ENCODE data around the gene FGD6.
"Not testable (repeated sequence)": the region's sequence is repeated elsewhere in the genome, so short reads cannot be mapped to it uniquely, and the experiment has no call there.

FGD6 gene

GRCh38 chr12:95182868-95183415, 34.3 kb downstream of the FGD6 start:
- in situ Hi-C loops (cut with HindIII; ENCODE audit: low sequenced_read_pairs): no loop called here

GRCh38 chr12:95181103-95181502, 36.2 kb downstream of the FGD6 start:
- in situ Hi-C loops (cut with HindIII; ENCODE audit: low sequenced_read_pairs): no loop called here

GRCh38 chr12:95179011-95179410, 38.3 kb downstream of the FGD6 start:
- in situ Hi-C loops (cut with HindIII; ENCODE audit: low sequenced_read_pairs): no loop called here

GRCh38 chr12:95178136-95178535, 39.1 kb downstream of the FGD6 start:
- in situ Hi-C loops (cut with HindIII; ENCODE audit: low sequenced_read_pairs): no loop called here

- in situ Hi-C loops (cut with HindIII; ENCODE audit: low sequenced_read_pairs): no loop called here
Measured at GRCh38 chr12:95177201-95177768, 40.0 kb downstream of the FGD6 start.

- in situ Hi-C loops (cut with HindIII; ENCODE audit: low sequenced_read_pairs): loop anchor here (5.0 kb wide), 1 partner anchor 44 kb away; the partner anchor contains the start of genes FGD6 and VEZT
Measured at GRCh38 chr12:95173392-95174251, 43.6 kb downstream of the FGD6 start.

- in situ Hi-C loops (cut with HindIII; ENCODE audit: low sequenced_read_pairs): no loop called here
Measured at GRCh38 chr12:95169368-95169767, 47.9 kb downstream of the FGD6 start.

- in situ Hi-C loops (cut with HindIII; ENCODE audit: low sequenced_read_pairs): no loop called here
Measured at GRCh38 chr12:95168746-95169145, 48.5 kb downstream of the FGD6 start.

GRCh38 chr12:95164656-95165055, 52.6 kb downstream of the FGD6 start:
- in situ Hi-C loops (cut with HindIII; ENCODE audit: low sequenced_read_pairs): no loop called here

- in situ Hi-C loops (cut with HindIII; ENCODE audit: low sequenced_read_pairs): no loop called here
Measured at GRCh38 chr12:95158919-95159318, 58.3 kb downstream of the FGD6 start.

GRCh38 chr12:95151821-95152220, 65.4 kb downstream of the FGD6 start:
- in situ Hi-C loops (cut with HindIII; ENCODE audit: low sequenced_read_pairs): no loop called here

- in situ Hi-C loops (cut with HindIII; ENCODE audit: low sequenced_read_pairs): no loop called here
Measured at GRCh38 chr12:95151406-95151805, 65.9 kb downstream of the FGD6 start.

- in situ Hi-C loops (cut with HindIII; ENCODE audit: low sequenced_read_pairs): no loop called here
Measured at GRCh38 chr12:95150501-95150900, 66.8 kb downstream of the FGD6 start.

- in situ Hi-C loops (cut with HindIII; ENCODE audit: low sequenced_read_pairs): no loop called here
Measured at GRCh38 chr12:95147866-95148265, 69.4 kb downstream of the FGD6 start.

- in situ Hi-C loops (cut with HindIII; ENCODE audit: low sequenced_read_pairs): no loop called here
Measured at GRCh38 chr12:95146769-95147168, 70.5 kb downstream of the FGD6 start.

GRCh38 chr12:95143621-95144205, 73.6 kb downstream of the FGD6 start:
- in situ Hi-C loops (cut with HindIII; ENCODE audit: low sequenced_read_pairs): no loop called here

- in situ Hi-C loops (cut with HindIII; ENCODE audit: low sequenced_read_pairs): no loop called here
Measured at GRCh38 chr12:95142431-95143151, 74.7 kb downstream of the FGD6 start.

- in situ Hi-C loops (cut with HindIII; ENCODE audit: low sequenced_read_pairs): no loop called here
Measured at GRCh38 chr12:95141310-95141709, 76.0 kb downstream of the FGD6 start.

GRCh38 chr12:95138031-95138430, 79.2 kb downstream of the FGD6 start:
- in situ Hi-C loops (cut with HindIII; ENCODE audit: low sequenced_read_pairs): not testable (repeated sequence)

- in situ Hi-C loops (cut with HindIII; ENCODE audit: low sequenced_read_pairs): no loop called here
Measured at GRCh38 chr12:95136598-95136997, 80.7 kb downstream of the FGD6 start.

GRCh38 chr12:95134085-95134484, 83.2 kb downstream of the FGD6 start:
- in situ Hi-C loops (cut with HindIII; ENCODE audit: low sequenced_read_pairs): no loop called here

All from DLD1 (cell line).